ENCODE data around the gene ECM2. TPM values are rescaled to one million over a fixed set of nuclear protein-coding genes. Genes with fewer than 3 reads are reported as not detected.

ECM2 gene
- total RNA-seq, 2 donors from 2014 or later, result 2.6 to 14.1 TPM

- no peak overlapping the region for H3K4me3 ChIP-seq
- no peak for DNase-seq (ENCODE audit: low spot score)
- no peaks in the 10 kb centered on the region for H3K27me3 ChIP-seq (replicated peaks; ENCODE audit: insufficient read depth)
- H3K36me3 ChIP-seq, result no peaks in the 10 kb centered on the region
- no peak for TF ChIP-seq CTCF (IDR thresholded peaks at IDR 0.05)
- TF ChIP-seq POLR2AphosphoS5 (IDR thresholded peaks at IDR 0.05), result no peak
- no peak for TF ChIP-seq POLR2A (IDR thresholded peaks at IDR 0.05)
- no peaks in the 10 kb centered on the region for H3K4me1 ChIP-seq (replicated peaks)
- no peak overlapping the region for H3K27ac ChIP-seq
- intact Hi-C loops (cut with DNase I), result no loop called here
- no peaks in the 10 kb centered on the region for H3K9me3 ChIP-seq
- 96% methylated on average over 4 of the region's 4 CpGs for WGBS
These were observed 78.2 kb downstream of the ECM2 start for GRCh38 chr9:92457576-92457975.

GRCh38 chr9:92455217-92455616 is 80.6 kb downstream of the ECM2 start:
- 87% methylated on average over 3 of the region's 3 CpGs for WGBS
- no peaks in the 10 kb centered on the region for H3K4me1 ChIP-seq (replicated peaks)
- no peak overlapping the region for H3K4me3 ChIP-seq
- H3K9me3 ChIP-seq, result no peaks in the 10 kb centered on the region
- no peaks in the 10 kb centered on the region for H3K36me3 ChIP-seq
- DNase-seq (ENCODE audit: low spot score), result no peak
- no peak overlapping the region for H3K27ac ChIP-seq
- intact Hi-C loops (cut with DNase I), result no loop called here
- no peaks in the 10 kb centered on the region for H3K27me3 ChIP-seq (replicated peaks; ENCODE audit: insufficient read depth)
- TF ChIP-seq CTCF (IDR thresholded peaks at IDR 0.05) (no peak), POLR2AphosphoS5 (IDR thresholded peaks at IDR 0.05) (no peak), POLR2A (IDR thresholded peaks at IDR 0.05) (no peak)

- no peak for DNase-seq (ENCODE audit: low spot score)
- intact Hi-C loops (cut with DNase I), result no loop called here
- TF ChIP-seq CTCF (IDR thresholded peaks at IDR 0.05) (no peak), POLR2AphosphoS5 (IDR thresholded peaks at IDR 0.05) (no peak), POLR2A (IDR thresholded peaks at IDR 0.05) (no peak)
- H3K9me3 ChIP-seq, result no peaks in the 10 kb centered on the region
- no peaks in the 10 kb centered on the region for H3K36me3 ChIP-seq
- no peak overlapping the region for H3K4me3 ChIP-seq
- no peaks in the 10 kb centered on the region for H3K4me1 ChIP-seq (replicated peaks)
- no peak overlapping the region for H3K27ac ChIP-seq
- no peaks in the 10 kb centered on the region for H3K27me3 ChIP-seq (replicated peaks; ENCODE audit: insufficient read depth)
These were observed 89.3 kb downstream of the ECM2 start for GRCh38 chr9:92446536-92446935.

Small RNAs within 50 kb of the gene (microRNA-seq; reads per million reads assigned to microRNA genes)
- gene MIR4670, result not detected

Small RNAs within 50 kb of the gene (small RNA-seq; reads per million reads assigned to genes)
- 0 reads per million in 2 donors for gene AL157827.1
- gene MIR4670, result 0 reads per million in 2 donors

Other genes starting within 250 kb of the ECM2 start
- 10 to 100 TPM; 58.3 to 89.2 TPM for gene IARS1, start 242.3 kb downstream of the ECM2 start, total RNA-seq
- 10 to 100 TPM; 23.8 to 26.6 TPM for gene NOL8, start 210.6 kb downstream of the ECM2 start, total RNA-seq
- gene CENPP, start 210.0 kb downstream of the ECM2 start, total RNA-seq, result 10 to 100 TPM in 1 of 2 donors, 1 to 10 TPM in 1; 1.4 to 21.5 TPM
- gene OGN, start 131.4 kb downstream of the ECM2 start, total RNA-seq, result 10 to 100 TPM in 1 of 2 donors, 1 to 10 TPM in 1; 6.9 to 24.4 TPM
- gene OMD, start 111.5 kb downstream of the ECM2 start, total RNA-seq, result 1 to 10 TPM; 3.6 to 6.5 TPM
- gene ASPN, start 53.5 kb downstream of the ECM2 start, total RNA-seq, result 1 to 10 TPM in 1 of 2 donors, under 1 TPM in 1; 0.68 to 1.8 TPM
- gene IPPK, start 134.1 kb upstream of the ECM2 start, total RNA-seq, result 10 to 100 TPM; 10.3 to 14.0 TPM
- 10 to 100 TPM; 22.2 to 48.3 TPM for gene BICD2, start 228.8 kb upstream of the ECM2 start, total RNA-seq